Pancreas (tissue), 10 donors: ENCODE data around the gene JAK3. TPM values are rescaled to one million over a fixed set of nuclear protein-coding genes. Genes with fewer than 3 reads are reported as not detected.

ENCODE experiments used
- ATAC-seq, 4 donors: fragments of 200-7000 bp; cut with Tn5 transposase; one replicate each; pipeline versions ENCODE4 v1.8.0 to v1.9.1; 2020; ENCODE audit warnings: mild to moderate bottlenecking in 4 of 4, moderate library complexity in 4 of 4
- DNase-seq, 6 donors: peaks; one replicate each; pipeline ENCODE4 v3.0.0-alpha.2; 2020
- FAIRE-seq: peaks from 2 replicates; lab custom pipeline; 2012; peaks lifted over from hg19 to GRCh38; lab: Jason Lieb, UNC
- H3K27ac ChIP-seq, 4 donors: fragments of 200-600 bp; sonication (generic); 1 replicate in 3 of 4; 2 replicates in 1 of 4; pipeline versions ENCODE4 v1.5.0 to v1.8.0; 2020
- H3K27me3 ChIP-seq, 4 donors: fragments of 200-600 bp; one replicate each; pipeline ENCODE4 v1.8.0; 2021
- H3K36me3 ChIP-seq, 3 donors: fragments of 200-600 bp; sonication (generic) in 1 of 3; one replicate each; pipeline versions ENCODE4 v1.5.0 to v1.8.0; 2020 to 2021
- H3K4me1 ChIP-seq, 3 donors: fragments of 200-600 bp; one replicate each; pipeline ENCODE4 v1.8.0; 2021
- H3K4me3 ChIP-seq, 4 donors: fragments of 200-600 bp; sonication (generic) in 2 of 4; one replicate each; pipeline versions ENCODE4 v1.5.0 to v1.8.0; 2020 to 2021
- H3K9me3 ChIP-seq, 4 donors: fragments of 200-600 bp; one replicate each; pipeline ENCODE4 v1.8.0; 2021
- WGBS, 2 donors: extraction: QIAGEN DNeasy Blood & Tissue Kit; methylation state at CpG; one replicate each; pipeline ENCODE4 v1.1.7; 2013; 5-methylcytosine and 5-hydroxymethylcytosine counted together
- intact Hi-C, 3 donors: fragments of 100-400 bp; cut with DNase I; formaldehyde crosslinking; loops; one replicate each; pipeline versions ENCODE4 v1.11.1 to v1.14.2; 2022
- polyA plus RNA-seq, 2 donors: library from polyadenylated mRNA; stranded (reverse); fragments of 200-250 nt; gene quantifications; one replicate each; pipeline ENCODE4 v1.2.3, GENCODE V29; 2013
- total RNA-seq, 6 donors: library from RNA; stranded (reverse); fragmentation: NEBNext Ultra II Directional in 4 of 6; extraction: Animal tissue kit (Norgen Biotek cat#: 25700) in 4 of 6; gene quantifications; one replicate each; pipeline versions ENCODE4 v1.2.1 to v1.2.4, GENCODE V29; 2021 to 2023
- TF ChIP-seq, protein P1 (sequence below), 4 donors: fragments of 200-600 bp; sonication (generic) in 3 of 4; IDR thresholded peaks; one replicate each; pipeline versions ENCODE4 v1.5.0 to v1.8.0; 2021; ENCODE audit warnings: antibody characterized with exemption in 4 of 4
- donor health status: healthy with polysubstance abuse.
- donor health status: DM: no; HTN: no; CAD: no; lungs with moderate emphysema.
- donor health status: DM: no; HTN: no; CAD: no.
- donor health status: control.
- donor health status: control.
- donor health status: Bipolar disorder and iron deficiency.
- donor health status: DM: yes; HTN: yes; CAD: no.
- donor health status: DM: no; HTN: no; CAD: no.
- donor health status: DM: no; HTN: no; CAD: no.
- donor health status: DM: yes; HTN: yes; CAD: no.

JAK3 gene
- total and polyA plus RNA-seq, 8 donors: 1.1 to 6.6 (median 2.5) TPM

DNA sequence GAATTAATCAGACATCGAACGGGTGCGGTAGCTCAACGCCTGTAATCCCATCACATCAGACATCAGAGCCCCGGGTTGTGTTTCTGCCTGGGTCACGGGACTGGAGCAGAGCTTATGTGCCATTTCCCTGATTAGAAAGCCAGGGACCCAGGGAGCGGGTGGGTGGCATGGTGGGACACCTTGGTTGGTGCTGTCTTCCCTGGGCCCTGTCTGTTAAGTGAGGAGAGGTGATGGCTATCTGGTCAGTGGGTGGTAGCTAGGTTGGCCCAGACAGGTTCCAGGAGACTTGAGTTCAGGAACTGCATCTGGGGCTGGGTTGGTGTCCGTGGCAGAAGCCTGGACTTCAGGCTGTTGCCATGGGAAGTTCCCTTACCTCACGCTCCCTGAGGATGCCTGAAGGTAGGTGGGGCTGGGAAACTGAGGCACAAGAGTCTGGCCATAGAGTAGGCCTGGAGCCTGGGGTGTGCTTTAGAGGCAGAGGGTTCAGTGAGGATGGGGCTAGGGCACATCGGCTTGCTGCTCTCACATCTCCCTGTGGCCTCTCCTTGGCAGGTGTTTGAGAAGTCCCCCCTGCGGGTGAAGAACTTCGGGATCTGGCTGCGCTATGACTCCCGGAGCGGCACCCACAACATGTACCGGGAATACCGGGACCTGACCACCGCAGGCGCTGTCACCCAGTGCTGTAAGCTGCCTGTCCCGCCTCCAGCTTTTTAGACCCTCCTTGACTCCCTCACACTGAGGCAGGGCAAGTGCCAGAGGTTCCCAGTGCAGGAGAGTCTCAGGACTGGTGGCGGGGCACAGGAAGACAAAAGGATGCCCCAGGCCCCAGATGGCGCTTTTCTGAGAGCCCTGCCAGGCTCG, 14.0 kb upstream of the JAK3 start:
- no peak for DNase-seq
- WGBS, 2 donors: 73 to 76% methylated on average over 23 of the region's 23 CpGs
- intact Hi-C loops: loop anchor here in 1 of 3 donors (10.0 kb wide), 1 partner anchor 133 kb away; no protein-coding TSS in a partner anchor
- TF ChIP-seq, protein P1, sequence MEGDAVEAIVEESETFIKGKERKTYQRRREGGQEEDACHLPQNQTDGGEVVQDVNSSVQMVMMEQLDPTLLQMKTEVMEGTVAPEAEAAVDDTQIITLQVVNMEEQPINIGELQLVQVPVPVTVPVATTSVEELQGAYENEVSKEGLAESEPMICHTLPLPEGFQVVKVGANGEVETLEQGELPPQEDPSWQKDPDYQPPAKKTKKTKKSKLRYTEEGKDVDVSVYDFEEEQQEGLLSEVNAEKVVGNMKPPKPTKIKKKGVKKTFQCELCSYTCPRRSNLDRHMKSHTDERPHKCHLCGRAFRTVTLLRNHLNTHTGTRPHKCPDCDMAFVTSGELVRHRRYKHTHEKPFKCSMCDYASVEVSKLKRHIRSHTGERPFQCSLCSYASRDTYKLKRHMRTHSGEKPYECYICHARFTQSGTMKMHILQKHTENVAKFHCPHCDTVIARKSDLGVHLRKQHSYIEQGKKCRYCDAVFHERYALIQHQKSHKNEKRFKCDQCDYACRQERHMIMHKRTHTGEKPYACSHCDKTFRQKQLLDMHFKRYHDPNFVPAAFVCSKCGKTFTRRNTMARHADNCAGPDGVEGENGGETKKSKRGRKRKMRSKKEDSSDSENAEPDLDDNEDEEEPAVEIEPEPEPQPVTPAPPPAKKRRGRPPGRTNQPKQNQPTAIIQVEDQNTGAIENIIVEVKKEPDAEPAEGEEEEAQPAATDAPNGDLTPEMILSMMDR (IDR thresholded peaks at IDR 0.05): no peak
- ATAC-seq: no peak
- Histone ChIP-seq H3K36me3 (peaks cover 4 to 26% (median 19%) of the 10 kb centered on the region in 3 donors), H3K4me1 (peaks cover 0 to 9% (median 0%) of the 10 kb centered on the region in 3 donors), H3K9me3 (no peaks in the 10 kb centered on the region), H3K27ac (no peak overlapping the region), H3K4me3 (peak overlapping the region in 2 of 4 donors; percentile 98 to 99), H3K27me3 (no peaks in the 10 kb centered on the region)
- no peak for FAIRE-seq

DNA sequence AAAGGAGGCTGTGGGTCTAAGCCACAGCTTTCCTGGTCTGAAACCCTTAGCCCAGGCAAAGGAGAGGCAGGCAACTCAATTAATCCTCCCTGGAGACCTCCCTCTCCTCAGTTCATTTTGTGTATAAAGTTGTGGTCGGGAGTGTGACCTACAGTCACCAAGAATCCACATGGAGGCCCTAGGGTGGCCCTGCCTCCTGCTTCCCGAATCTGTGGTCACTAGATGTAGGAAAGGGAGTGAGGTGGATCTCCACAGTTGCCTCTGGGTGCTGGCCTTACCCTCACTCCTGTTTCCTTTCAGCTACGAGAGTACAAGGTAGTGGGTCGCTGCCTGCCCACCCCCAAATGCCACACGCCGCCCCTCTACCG, 13.2 kb upstream of the JAK3 start:
- H3K4me1 ChIP-seq: peaks cover 0 to 9% (median 0%) of the 10 kb centered on the region in 3 donors
- peak overlapping the region in 1 of 4 donors; percentile 17 for H3K27ac ChIP-seq
- H3K27me3 ChIP-seq: no peaks in the 10 kb centered on the region
- H3K4me3 ChIP-seq: peak overlapping the region; percentile 62 to 99 (median 98)
- TF ChIP-seq, protein P1 (IDR thresholded peaks at IDR 0.05): no peak
- FAIRE-seq (no peak), DNase-seq (no peak), ATAC-seq (no peak)
- WGBS, 2 donors: 28 to 49% methylated on average over 6 to 7 of the region's 7 CpGs
- no peaks in the 10 kb centered on the region for H3K9me3 ChIP-seq
- intact Hi-C loops: loop anchor here in 1 of 3 donors (10.0 kb wide), 1 partner anchor 134 kb away; no protein-coding TSS in a partner anchor
- peaks cover 4 to 26% (median 19%) of the 10 kb centered on the region in 3 donors for H3K36me3 ChIP-seq

DNA sequence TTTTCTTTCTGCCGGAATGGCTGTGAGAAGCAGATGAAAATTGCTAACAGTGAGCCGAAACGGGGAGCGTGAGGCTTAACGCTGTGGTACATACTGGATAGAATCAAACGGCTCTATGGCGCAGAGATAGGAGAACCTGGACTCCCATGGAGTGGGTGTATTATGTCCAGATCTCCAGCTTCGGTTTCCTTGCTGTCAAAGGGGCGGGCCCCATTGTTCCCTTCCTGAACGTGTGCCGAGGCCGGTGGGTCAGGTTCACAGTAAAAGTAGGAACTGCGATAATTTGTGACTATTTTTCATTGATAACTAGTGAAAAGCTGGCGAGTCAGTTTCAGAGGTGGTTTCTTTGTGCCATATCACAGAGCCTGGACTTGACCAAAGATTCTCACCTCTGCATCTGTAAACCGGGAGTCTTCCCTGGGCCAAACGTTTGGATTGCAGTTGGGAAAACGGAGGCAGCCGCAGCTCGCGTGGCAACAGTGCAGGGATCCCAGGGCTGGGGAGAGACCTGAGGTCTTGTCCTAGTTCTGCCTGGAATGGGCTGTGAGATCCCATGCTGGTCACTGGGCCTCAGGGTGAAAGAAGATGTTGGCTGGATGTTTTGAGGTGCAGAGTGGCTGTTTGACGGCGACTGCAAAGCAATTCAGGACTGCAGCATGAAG, 12.7 kb upstream of the JAK3 start:
- H3K9me3 ChIP-seq: no peaks in the 10 kb centered on the region
- intact Hi-C loops: loop anchor here in 1 of 3 donors (10.0 kb wide), 1 partner anchor 134 kb away; no protein-coding TSS in a partner anchor
- no peak for FAIRE-seq
- peak overlapping the region; percentile 62 to 99 (median 98) for H3K4me3 ChIP-seq
- TF ChIP-seq, protein P1 (IDR thresholded peaks at IDR 0.05): no peak
- no peaks in the 10 kb centered on the region for H3K27me3 ChIP-seq
- H3K27ac ChIP-seq: peak overlapping the region; percentile 76 to 82 (median 79)
- H3K4me1 ChIP-seq: peaks cover 0 to 9% (median 0%) of the 10 kb centered on the region in 3 donors
- peaks cover 4 to 26% (median 19%) of the 10 kb centered on the region in 3 donors for H3K36me3 ChIP-seq
- no peak for DNase-seq
- no peak for ATAC-seq
- 1% methylated on average over 22 of the region's 22 CpGs for WGBS, 2 donors

DNA sequence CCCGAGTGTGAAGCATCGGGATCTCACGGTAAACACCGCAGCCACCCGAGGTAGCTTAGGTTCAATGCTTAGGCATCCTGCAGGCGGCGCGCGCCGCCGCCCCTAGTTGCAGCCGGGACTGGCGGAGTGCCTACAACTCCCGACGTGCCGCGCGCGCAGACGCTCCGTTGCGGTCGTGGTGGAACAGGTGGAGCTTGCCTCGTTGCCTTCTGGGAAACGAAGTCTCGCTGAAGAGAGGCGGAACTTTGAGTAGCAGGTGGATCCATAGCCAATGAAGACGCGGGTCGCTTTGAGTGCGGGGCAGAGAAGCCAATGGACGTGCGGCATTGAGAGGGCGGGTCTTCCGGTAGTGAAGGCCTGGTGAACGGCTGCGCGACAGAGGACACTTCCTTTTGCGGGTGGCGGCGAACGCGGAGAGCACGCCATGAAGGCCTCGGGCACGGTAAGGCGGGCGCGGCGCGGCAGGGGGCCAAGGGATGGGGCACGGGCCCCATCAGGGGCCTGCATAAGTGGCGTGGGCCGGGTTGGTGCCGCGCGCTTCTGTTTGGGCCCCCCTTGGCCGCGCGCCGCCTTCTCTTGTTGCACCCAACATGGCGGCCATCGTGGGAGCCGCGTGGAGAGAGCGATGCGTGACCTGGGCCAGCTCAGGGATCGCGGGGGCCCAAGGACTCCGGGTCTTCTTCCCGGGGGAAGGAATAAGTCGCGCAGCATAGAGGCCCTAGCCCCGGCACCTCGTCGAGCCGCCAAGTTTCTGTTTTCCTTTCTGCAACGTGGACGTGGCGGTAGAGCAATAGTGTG, 11.9 kb upstream of the JAK3 start, which contains the start of gene RPL18A:
RPL18A (plus strand) TSS at position 378 of the 798 bp plus-strand sequence; CDS start at position 425, 47 bp downstream.
- peak; percentile 92 to 97 (median 94) for ATAC-seq
- Histone ChIP-seq H3K4me3 (peak within 1 kb of the TSS; percentile 62 to 99 (median 98)), H3K27ac (peak within 1 kb of the TSS; percentile 76 to 82 (median 79)), H3K9me3 (no peaks in the 10 kb centered on the region), H3K27me3 (no peaks in the 10 kb centered on the region), H3K36me3 (peaks cover 4 to 26% (median 19%) of the 10 kb centered on the region in 3 donors), H3K4me1 (peaks cover 0 to 9% (median 0%) of the 10 kb centered on the region in 3 donors)
- 0 to 1% methylated on average over 66 to 80 of the region's 80 CpGs for WGBS, 2 donors
- FAIRE-seq: peak; percentile 94
- intact Hi-C loops: loop anchor here in 2 of 3 donors (5.0 to 10.0 kb wide), 3 partner anchors 73 to 155 kb away; partner anchors contain the start of gene CCDC124 (in 1 of the 2)
- TF ChIP-seq, protein P1 (IDR thresholded peaks at IDR 0.05): peak; percentile 36 to 57 (median 50)
- DNase-seq: peak; percentile 98 to 99 (median 99)
